ENCODE measurements around the gene EXD1. TPM values are rescaled to one million over a fixed set of nuclear protein-coding genes. Genes with fewer than 3 reads are reported as not detected.

Gene EXD1
- total and polyA plus RNA-seq, 2 of the 13 experiments (the other 11 are each of a cell fraction or from before 2014, with no cell fraction given): not detected

DNA sequence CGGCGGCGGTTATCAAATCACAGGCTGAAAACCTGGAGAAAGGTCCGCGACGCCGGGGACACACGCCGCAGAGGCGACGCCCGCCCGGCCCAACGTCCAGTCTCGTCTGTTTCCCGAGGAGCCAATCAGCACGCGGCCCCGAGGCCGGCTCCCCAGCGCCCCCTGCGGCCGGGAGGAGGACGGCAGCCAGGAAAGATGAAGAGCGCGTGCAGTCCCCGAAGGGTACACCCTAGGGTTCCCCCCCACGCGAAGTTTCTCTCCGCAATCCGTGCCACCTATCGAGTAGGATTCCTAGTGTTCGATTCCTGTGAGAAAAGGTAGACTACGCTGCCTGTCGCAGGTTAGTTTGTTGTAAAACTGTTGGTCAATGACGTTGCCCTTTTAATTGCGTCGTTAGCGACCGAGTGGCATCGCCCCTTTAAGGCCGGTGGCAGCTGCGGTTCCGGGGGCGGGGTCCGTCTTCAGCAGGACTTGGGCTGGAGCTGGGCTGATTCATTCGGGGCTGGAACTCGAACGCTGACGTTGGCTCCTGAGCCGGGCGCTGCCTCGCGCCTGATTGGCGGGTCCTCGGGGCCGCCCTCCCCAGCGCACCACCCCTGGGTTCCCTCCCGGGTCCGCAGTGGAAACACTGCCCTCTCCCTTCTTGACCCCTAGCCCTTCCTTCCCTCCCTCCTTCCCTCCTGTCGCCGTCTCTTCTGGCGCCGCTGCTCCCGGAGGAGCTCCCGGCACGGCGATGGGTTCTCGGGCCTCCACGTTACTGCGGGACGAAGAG is at the start of gene EXD1, which contains the start of gene CHP1 (continued):
- no peak for TF ChIP-seq SYNCRIP (IDR thresholded peaks at IDR 0.05; ENCODE audit: insufficient read depth, low read depth, low read length)
- TF ChIP-seq ZNF83 (CRISPR knock-in tag; IDR thresholded peaks at IDR 0.05; ENCODE audit: borderline replicate concordance): peak; percentile 86; the same call in 1 of the 2 replicates
- TF ChIP-seq ZNF598 (CRISPR knock-in tag; IDR thresholded peaks at IDR 0.05; ENCODE audit: borderline replicate concordance): peak; percentile 92; the same call in 1 of the 2 replicates
- TF ChIP-seq MYC (CRISPR knock-in tag; IDR thresholded peaks at IDR 0.05; ENCODE audit: borderline replicate concordance): peak; percentile 77; the same call in 1 of the 2 replicates
- no peak; the same call in 1 of the 2 replicates for TF ChIP-seq RFX3 (CRISPR knock-in tag; IDR thresholded peaks at IDR 0.05)
- TF ChIP-seq, protein P1, sequence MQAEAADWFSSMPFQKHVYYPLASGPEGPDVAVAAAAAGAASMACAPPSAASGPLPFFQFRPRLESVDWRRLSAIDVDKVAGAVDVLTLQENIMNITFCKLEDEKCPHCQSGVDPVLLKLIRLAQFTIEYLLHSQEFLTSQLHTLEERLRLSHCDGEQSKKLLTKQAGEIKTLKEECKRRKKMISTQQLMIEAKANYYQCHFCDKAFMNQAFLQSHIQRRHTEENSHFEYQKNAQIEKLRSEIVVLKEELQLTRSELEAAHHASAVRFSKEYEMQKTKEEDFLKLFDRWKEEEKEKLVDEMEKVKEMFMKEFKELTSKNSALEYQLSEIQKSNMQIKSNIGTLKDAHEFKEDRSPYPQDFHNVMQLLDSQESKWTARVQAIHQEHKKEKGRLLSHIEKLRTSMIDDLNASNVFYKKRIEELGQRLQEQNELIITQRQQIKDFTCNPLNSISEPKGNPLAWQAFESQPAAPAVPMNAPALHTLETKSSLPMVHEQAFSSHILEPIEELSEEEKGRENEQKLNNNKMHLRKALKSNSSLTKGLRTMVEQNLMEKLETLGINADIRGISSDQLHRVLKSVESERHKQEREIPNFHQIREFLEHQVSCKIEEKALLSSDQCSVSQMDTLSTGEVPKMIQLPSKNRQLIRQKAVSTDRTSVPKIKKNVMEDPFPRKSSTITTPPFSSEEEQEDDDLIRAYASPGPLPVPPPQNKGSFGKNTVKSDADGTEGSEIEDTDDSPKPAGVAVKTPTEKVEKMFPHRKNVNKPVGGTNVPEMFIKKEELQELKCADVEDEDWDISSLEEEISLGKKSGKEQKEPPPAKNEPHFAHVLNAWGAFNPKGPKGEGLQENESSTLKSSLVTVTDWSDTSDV (CRISPR knock-in tag; IDR thresholded peaks at IDR 0.05): peak; percentile 93
- peak; percentile 92; the same call in 1 of the 2 replicates for TF ChIP-seq ZNF75D (CRISPR knock-in tag; IDR thresholded peaks at IDR 0.05; ENCODE audit: borderline replicate concordance)
- peak; percentile 58 for TF ChIP-seq ZNF276 (CRISPR knock-in tag; IDR thresholded peaks at IDR 0.05; ENCODE audit: low read depth)
- TF ChIP-seq JARID2 (CRISPR knock-in tag; IDR thresholded peaks at IDR 0.05; ENCODE audit: insufficient replicate concordance): no peak
- TF ChIP-seq ZNF703 (CRISPR knock-in tag; IDR thresholded peaks at IDR 0.05; ENCODE audit: borderline replicate concordance): peak; percentile 85; the same call in 1 of the 2 replicates
- TF ChIP-seq ZNF160 (CRISPR knock-in tag; IDR thresholded peaks at IDR 0.05): no peak; the same call in 1 of the 2 replicates
- no peak for TF ChIP-seq TCF7L2 (IDR thresholded peaks at IDR 0.05; ENCODE audit: low read depth, low read length)
- peak; percentile 86 to 90 for TF ChIP-seq POLR2A (IDR thresholded peaks at IDR 0.05; ENCODE audit: insufficient read depth in 1 of 2, low read depth in 2 of 2, low read length in 2 of 2)
- peak; percentile 95 for TF ChIP-seq ZNF547 (CRISPR knock-in tag; IDR thresholded peaks at IDR 0.05)
- no peak; the same call in none of the 2 replicates for TF ChIP-seq ZFP1 (CRISPR knock-in tag; IDR thresholded peaks at IDR 0.05)
- TF ChIP-seq HMG20A (CRISPR knock-in tag; IDR thresholded peaks at IDR 0.05; ENCODE audit: borderline replicate concordance): peak; percentile 27; the same call in 1 of the 2 replicates
- 0 out of 2 replicates have a peak, but pooled peaks have one; percentile 76 for TF ChIP-seq ZNF256 (CRISPR knock-in tag; conservative IDR thresholded peaks at IDR 0.05)
- TF ChIP-seq TRAFD1 (CRISPR knock-in tag; IDR thresholded peaks at IDR 0.05; ENCODE audit: borderline replicate concordance): no peak
- TF ChIP-seq, protein P2, sequence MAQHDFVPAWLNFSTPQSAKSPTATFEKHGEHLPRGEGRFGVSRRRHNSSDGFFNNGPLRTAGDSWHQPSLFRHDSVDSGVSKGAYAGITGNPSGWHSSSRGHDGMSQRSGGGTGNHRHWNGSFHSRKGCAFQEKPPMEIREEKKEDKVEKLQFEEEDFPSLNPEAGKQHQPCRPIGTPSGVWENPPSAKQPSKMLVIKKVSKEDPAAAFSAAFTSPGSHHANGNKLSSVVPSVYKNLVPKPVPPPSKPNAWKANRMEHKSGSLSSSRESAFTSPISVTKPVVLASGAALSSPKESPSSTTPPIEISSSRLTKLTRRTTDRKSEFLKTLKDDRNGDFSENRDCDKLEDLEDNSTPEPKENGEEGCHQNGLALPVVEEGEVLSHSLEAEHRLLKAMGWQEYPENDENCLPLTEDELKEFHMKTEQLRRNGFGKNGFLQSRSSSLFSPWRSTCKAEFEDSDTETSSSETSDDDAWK (CRISPR knock-in tag; IDR thresholded peaks at IDR 0.05): no peak
- TF ChIP-seq ZFP82 (CRISPR knock-in tag; IDR thresholded peaks at IDR 0.05; ENCODE audit: borderline replicate concordance): no peak; the same call in 1 of the 2 replicates
- peak; percentile 97 for TF ChIP-seq ZNF546 (CRISPR knock-in tag; conservative IDR thresholded peaks at IDR 0.05)
- no peak; the same call in 1 of the 2 replicates for TF ChIP-seq ZNF24 (IDR thresholded peaks at IDR 0.05)

Data from HepG2 (cell line).